Measurements from ENCODE around the gene MLF1. TPM values are rescaled to one million over a fixed set of nuclear protein-coding genes. Genes with fewer than 3 reads are reported as not detected.

MLF1 gene, protein sequence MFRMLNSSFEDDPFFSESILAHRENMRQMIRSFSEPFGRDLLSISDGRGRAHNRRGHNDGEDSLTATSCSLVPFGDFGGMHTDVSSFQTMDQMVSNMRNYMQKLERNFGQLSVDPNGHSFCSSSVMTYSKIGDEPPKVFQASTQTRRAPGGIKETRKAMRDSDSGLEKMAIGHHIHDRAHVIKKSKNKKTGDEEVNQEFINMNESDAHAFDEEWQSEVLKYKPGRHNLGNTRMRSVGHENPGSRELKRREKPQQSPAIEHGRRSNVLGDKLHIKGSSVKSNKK
- 10.2 and 13.7 TPM in 2 replicates for total RNA-seq

GRCh38 chr3:158570999-158571702, at the start of gene MLF1:
Gene MLF1 (plus strand): TSS chr3:158571194. CDS start chr3:158571301, 107 bp downstream.

GRCh38 chr3:158644345-158644908, 73.4 kb downstream of the MLF1 start, which contains the start of gene GFM1:
Gene GFM1 (plus strand): TSS chr3:158644527. CDS start chr3:158644635, 108 bp downstream.

Other genes with a start within 250 kb of the MLF1 start
- gene GFM1, start 73.3 kb downstream of the MLF1 start, total RNA-seq = 44.5 and 60.7 TPM in 2 replicates
- gene LXN, start 101.5 kb downstream of the MLF1 start, total RNA-seq = 115 and 116 TPM in 2 replicates
- gene RARRES1, start 161.3 kb downstream of the MLF1 start, total RNA-seq = 10.9 and 43.9 TPM in 2 replicates
- gene MFSD1, start 230.9 kb downstream of the MLF1 start, total RNA-seq = 139 and 228 TPM in 2 replicates